ENCODE measurements around the gene TWF2.

TWF2 gene

DNA sequence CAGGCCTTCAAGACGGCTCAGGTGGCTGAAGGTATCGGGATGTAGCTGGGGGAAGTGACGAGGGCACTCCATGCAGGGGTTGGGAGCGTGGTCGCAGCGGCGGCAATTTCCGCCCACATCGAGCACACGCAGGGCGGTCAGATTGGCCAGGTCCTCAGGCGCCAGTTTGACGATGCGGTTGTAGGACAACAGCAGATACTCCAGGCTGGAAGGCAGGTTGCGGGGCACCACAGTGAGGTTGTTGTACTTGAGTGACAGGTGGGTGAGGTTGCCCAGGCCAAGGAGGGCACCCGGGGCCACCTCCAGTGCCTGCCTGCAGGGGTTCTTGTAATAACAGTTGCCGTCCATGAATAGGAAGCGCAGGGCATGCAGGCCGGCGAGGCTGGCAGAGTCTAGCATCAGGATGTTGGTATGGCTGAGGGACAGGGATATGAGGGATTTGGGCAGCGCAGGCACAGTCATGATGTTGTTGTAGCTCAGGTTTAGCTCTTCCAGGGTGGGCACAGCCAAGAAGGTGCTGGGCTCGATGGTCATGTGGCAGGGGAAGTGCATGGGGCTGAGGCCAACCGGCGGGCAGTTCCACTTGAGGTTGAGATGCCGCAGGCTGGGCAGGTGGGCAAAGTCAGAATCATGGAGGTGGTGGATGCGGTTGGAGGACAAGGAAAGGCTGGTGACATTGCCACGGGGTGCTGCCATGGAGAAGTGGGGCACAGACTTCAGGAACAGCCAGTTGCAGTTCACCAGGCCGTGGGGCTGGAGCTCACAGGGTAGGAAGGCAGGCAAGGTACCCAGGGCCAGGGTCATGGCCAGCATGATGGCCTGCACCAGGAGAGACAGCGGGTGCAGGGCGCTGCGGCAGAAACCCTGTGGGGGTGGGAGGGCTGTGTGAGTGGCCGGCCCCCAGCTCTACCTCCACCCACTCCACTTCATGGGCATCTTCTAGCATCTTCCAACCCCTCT lies 15.2 kb downstream of the TWF2 start:
- no peak for DNase-seq (ENCODE audit: low read depth in 2 of 3, low spot score in 1 of 3)

DNA sequence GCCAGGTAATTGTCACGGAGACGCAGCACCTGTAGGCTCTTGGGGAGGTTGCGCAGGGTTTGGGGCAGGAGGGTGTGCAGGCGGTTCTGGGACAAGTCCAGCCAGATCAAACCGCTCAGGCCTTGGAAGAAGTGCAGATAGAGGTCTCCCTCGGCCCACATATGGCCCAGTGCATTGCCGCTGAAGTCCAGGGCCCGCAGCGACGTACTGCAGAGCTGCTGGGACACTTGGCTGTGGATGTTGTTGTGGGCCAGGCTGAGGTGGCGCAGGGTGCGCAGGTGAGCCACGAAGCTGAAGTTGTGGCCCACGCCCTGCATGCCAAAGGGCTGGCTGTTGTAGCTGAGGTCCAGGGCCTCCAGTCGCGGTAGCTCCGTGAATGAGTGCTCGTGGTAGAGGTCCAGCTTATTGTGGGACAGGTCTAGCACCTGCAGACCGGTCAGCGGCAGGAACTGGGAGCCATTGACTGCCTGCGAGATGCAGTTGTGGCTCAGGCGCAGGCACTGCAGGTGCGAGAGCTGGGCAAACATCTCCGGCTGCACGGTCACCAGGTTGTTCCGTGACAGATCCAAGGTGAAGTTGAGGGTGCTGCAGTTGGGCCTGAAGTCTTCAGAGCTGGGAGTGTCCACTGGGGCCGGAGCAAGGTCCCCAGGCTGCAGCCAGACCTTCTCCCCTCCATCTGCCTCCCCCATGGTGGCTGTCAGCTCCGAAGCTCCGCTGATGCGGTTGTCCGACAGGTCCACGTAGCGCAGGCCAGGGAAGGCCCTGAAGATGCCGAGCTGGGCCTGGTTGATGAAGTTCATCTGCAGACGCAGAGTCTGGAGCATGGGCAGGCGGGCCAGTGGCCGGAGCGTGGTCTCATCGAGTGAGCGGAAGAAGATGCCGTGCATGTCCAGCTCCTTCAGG lies 16.4 kb downstream of the TWF2 start:
- no peak for DNase-seq (ENCODE audit: low read depth in 2 of 3, low spot score in 1 of 3)

DNA sequence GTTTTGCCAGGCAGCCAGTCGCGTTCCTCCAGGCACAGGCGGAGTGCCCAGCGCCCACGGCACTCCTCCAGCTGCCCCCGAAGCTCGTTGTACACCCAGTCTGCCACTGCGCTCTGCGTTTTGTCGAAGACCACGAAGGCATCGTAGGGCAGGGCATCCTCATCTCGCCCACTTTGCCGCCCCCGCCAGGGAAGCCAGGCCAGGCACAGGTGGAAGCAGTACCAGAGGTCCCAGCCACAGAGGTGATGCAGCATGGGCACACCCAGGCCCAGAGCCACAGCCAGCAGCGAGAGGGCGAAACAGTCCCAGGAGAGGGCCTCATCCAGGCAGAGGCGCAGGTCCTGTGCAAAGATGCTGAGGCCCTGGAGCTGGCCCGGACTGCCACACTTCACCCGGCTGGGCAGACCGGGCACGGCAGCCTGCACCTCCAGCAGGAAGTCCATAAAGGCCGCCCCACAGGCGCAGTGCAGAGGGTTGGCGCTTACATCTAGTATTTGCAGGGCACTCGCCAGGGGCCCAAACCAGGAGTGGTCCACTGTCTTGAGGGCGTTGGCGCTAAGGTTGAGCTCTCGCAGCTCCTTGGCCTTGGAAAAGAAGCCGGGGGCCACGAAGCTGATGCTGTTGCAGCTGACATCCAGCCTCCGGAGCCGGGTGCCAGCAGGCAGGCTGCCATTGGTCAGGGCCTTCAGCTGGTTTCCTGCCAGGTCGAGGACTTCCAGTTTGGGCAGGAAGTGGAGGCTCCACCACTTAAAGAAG lies 17.2 kb downstream of the TWF2 start:
- no peak for DNase-seq (ENCODE audit: low read depth in 2 of 3, low spot score in 1 of 3)

DNA sequence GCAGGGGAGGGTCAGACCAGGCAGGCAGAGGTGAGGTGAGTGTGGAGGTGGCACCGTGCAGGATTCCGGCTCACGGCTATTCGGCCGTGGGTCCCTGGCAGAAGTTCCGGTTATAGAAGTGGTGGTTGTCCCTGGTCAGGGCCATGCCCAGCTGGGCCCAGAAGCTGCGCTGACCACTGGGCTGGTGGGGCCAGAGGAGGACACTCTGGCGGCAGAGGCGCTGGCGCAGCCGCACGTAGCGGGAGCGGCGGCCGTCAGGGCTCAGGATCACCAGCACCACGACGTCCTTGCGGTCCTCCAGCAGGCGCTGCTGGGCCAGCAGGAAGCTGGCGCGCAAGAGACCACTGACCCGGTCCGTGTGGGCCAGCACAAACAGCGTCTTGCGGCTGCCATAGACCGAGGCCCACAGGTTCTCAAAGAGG lies 17.8 kb downstream of the TWF2 start:
- no peak for DNase-seq (ENCODE audit: low read depth in 2 of 3, low spot score in 1 of 3)

DNA sequence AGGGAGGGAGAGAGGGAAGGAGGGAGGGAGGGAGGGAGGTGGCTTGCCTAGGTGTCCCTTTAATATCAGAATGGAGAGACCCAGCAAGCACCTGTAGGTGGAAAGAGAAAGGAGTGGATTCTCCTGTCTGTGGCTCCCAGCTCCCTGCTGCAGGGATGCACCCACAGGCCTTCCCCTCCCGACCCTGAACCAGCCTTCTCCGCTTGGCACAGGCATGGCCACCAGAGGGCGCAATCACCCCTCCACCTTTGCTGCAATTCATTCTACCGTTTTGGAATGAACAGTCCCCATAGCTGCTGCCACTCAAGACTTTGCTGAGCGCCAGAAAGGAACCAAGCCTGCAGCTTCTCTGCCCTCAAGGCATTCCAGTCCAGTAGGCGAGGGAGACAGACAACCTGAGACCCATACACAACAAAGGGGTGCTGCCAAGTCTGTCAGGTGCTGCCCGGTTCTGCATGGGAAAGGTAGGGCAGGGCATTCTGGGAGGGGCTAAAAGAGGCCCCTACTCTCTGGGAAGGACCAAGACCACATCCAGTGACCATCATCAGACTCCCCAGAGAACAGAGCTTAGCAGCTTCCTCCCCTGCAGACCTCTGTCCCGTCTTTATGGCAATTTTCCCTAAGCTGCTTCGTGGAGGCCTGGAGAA lies 18.5 kb downstream of the TWF2 start:
- DNase-seq (ENCODE audit: low read depth in 2 of 3, low spot score in 1 of 3), result peak; percentile 84 to 94 (median 86)

DNA sequence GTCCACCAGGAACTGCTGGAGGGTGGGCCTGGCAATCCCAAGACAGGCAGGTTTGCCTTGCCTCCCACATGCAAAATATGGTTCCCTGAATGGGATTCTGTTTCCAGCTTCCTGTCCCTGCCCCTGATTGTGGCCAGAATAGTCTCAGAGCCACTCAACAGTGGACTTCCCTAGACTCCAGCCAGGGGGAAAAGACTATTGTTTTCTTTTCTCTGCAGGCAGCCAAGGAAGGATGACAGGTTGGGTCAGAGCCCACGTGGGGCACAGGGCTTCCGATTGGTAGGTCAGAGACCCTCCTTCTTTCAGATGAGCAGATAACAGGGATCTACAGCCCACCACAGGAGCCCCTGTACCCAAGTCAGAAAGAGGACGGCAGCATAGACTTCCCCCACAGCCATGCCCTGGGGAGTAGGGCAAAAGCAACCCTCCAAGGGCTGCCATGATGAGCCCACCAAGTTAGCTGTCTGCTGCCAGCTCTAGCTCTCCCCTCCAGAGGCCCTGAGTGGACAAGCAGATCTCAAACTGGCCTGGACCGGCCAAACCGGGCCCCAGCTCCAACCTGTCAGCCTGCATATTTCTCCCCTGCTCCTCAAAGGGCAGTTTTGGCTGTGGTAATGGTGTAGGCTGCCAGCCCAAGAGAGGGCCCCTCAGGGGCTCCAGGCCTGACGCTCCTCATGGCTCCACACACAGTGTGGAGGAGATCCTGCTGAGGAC lies 19.9 kb downstream of the TWF2 start:
- DNase-seq (ENCODE audit: low read depth in 2 of 3, low spot score in 1 of 3), result no peak

DNA sequence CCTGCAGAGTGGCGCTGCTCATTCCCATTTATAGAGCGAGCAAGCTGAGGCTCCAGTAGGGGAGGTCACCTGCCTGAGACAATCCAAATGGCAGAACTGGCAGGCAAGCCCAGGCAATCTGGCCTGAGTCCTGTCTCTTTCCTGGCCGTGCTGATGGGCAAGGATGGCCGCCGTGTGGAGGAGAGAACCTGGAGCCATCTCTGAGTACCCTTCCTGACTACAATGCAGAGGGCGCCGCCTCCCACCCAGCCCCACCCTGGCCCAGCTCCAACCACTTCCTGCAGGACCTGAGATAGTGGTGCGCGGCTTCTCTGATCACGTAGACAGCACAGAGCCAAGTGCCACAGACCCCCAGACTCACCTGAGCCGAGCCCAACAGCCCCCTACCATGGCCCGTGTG lies 20.5 kb downstream of the TWF2 start:
- DNase-seq (ENCODE audit: low read depth in 2 of 3, low spot score in 1 of 3), result no peak

DNA sequence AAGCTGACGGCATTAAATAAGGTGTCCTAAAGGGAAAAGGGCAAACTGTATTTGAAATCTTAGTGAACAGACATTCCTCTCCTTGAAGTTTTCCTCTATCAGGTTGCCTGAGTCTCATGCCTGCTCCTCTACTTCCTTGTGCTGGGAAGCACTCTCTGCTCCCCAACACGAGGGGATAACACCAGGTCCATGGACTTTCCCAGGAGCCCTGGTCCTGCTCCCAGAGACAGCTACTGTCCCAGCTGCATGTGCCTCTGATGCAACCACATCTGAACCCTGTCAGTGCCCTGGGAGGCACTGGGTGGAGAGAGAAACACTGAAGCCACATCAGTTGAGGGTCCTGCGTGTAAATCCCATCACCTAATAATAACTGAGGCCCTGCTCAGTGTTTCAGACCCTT lies 20.9 kb downstream of the TWF2 start:
- DNase-seq (ENCODE audit: low read depth in 2 of 3, low spot score in 1 of 3), result no peak

DNA sequence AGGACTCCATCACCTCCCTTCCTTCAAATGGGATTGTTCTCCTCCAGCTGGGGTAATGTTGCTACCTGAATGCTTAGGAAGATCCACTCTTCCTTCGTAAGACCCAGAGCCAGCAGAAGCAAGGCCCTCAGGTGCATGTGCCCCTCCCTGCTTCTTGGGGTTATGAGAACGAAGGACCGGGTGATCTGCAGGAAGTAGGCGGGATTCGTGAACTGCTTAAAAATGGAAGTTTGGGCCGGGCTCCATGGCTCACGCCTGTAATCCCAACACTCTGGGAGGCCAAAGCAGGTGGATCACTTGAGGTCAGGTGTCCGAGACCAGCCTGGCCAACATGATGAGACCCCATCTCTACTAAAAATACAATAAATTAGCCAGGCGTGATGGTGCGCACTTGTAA lies 21.6 kb downstream of the TWF2 start:
- DNase-seq (ENCODE audit: low read depth in 2 of 3, low spot score in 1 of 3), result no peak

DNA sequence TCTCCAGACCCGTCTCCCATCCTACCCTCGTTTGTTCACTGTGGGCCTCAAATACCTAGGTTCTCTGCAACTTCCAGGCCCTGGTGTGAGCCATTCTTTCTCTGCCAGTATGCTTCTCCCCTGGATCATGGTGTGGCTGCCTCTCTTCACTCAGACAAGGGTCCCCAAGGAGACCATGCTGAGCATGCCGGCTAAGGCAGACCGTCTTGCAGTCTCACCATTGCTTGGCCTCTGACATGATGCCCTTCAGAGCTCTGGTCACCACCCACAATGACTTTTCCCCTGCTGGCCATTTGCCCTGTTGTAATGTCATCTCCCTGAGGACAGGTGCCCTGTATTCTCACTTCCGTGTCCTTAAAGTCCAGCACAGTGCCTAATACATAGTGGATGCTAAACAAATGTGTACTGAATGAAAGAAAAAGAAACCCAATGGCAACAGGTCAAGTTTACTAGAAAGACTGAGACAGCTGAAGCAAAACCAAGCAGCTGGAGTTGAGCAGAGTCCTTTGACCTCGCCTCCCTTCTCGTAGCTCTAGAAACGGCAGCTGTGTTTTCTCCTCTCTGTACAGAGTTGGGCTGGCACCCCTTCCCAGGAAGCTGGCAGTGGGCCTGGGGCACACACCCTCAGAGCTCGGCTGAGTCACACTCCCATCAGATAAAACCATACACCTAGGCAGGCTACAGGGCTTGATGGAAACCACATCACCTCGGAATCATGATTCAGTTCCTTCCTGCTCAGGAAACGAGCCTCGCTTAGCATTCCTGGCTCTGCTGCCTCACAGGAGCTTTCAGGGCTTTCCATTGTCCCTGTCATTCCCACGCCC lies 22.2 kb downstream of the TWF2 start:
- DNase-seq (ENCODE audit: low read depth in 2 of 3, low spot score in 1 of 3), result no peak

DNA sequence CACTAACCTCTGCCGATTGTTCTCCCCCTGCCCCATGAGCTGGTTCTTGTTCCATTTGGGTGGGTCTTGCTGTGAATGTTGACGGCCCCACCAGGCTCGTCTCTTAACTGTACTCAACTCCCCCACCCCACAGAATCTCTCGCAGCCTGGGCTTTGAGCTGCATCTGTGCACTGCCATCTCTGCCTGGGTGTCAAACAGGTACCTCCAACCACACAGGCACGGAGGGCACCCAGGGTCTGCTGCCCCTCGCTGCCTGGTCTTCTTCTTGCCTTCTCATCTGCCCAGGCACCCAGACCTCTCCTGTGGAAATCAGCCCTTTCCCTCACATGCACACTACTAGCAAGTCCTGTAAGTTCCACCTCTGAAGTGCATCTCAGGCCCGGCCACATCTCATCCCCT lies 23.6 kb downstream of the TWF2 start:
- DNase-seq (ENCODE audit: low read depth in 2 of 3, low spot score in 1 of 3), result no peak

DNA sequence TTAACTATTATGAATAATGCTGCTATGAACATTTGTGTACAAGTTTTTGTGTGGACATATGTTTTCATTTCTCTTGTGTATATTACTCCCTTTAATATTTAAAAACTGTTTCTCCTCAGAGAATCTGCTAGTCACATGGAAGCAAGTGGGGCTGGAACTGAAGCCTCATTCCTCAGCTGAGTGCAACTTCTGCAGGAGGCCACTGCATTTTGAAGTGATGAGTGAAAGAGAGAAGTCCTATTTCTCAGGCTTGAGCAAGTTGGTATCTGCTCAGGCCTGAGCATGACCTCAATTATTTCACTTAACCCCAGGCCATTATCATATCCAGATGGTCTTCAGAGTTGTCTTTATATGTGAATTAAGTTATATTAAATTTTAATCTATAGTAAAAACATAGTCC lies 25.1 kb downstream of the TWF2 start:
- no peak for DNase-seq (ENCODE audit: low read depth in 2 of 3, low spot score in 1 of 3)

DNA sequence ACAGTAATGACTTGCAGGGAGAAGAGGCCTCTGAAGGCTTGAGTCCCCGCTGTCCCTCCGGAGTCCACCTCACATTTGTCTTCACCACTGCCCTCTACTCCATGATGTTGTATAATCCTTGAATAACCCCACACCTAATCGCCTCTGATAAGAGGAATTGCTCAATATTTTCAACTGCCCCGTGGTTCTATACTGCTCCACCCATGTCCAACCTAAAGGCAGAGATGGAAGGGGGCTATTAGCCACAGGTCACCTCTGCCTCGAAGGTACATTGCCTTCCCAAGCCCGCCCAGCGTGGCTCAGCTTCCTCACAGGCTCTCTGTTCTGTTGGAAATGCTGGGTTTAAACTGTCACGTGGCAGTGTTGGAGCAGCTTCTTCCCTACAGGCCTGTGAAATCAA lies 26.0 kb downstream of the TWF2 start:
- DNase-seq (ENCODE audit: low read depth in 2 of 3, low spot score in 1 of 3), result no peak

DNA sequence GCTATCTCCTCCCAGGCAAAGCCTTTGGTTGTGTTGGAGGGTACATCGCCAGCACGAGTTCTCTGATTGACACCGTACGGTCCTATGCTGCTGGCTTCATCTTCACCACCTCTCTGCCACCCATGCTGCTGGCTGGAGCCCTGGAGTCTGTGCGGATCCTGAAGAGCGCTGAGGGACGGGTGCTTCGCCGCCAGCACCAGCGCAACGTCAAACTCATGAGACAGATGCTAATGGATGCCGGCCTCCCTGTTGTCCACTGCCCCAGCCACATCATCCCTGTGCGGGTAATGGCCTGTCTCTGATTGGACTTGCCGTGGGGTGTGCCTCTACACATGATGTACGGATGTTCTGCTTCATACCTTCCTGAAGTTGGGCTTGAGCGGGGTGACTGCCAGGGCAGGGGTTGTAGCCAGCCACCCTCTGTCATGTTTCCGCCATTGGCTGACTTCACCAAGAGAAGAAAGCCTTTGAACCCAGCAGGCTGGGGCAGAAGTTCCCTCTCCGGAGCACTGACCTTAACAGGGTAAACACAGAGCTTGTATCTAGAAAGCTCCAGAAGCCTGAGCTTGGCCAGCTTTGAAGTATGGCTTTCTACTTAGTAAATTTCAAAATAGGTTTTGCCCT lies 27.6 kb downstream of the TWF2 start:
- DNase-seq (ENCODE audit: low read depth in 2 of 3, low spot score in 1 of 3), result no peak

DNA sequence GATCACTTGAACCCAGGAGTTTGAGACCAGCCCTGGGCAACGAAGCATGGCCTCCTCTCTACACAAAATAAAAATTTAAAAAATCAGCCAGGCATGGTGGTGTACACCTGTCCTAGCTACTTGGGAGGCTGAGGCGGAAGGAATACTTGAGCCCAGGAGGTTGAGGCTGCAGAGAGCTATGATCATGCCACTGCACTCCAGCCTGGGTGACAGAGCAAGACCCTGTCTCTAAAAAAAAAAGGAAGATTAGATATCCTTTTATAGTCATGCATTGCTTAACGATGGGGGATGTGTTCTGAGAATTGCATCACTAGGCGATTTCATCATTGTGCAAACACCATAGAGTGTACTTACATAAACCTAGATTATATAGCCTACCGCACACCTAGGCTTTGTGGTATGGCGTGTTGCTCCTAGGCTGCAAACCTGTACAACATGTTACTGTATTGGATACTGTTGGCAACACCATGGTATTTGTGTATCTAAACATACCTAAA lies 28.4 kb downstream of the TWF2 start:
- DNase-seq (ENCODE audit: low read depth in 2 of 3, low spot score in 1 of 3), result no peak

DNA sequence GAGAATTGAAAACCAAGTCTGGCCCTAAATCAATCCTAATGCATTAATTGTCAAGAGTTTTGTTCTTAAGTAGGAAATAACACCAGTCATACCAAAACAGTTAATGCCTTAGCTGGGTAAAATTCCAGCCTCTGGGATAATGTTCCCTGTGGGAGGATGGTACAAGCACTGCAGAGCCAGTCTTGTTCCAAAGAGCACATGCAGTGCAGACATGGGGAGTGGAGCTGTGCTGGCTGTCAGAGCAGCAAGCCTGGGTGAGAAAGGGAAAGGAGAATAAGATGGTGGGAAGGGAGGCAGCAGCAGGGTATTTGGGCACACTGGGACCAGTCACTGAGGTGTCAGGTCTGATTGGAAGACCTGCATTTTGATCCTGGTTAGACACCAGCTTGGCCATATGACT lies 28.9 kb downstream of the TWF2 start:
- DNase-seq (ENCODE audit: low read depth in 2 of 3, low spot score in 1 of 3), result no peak

DNA sequence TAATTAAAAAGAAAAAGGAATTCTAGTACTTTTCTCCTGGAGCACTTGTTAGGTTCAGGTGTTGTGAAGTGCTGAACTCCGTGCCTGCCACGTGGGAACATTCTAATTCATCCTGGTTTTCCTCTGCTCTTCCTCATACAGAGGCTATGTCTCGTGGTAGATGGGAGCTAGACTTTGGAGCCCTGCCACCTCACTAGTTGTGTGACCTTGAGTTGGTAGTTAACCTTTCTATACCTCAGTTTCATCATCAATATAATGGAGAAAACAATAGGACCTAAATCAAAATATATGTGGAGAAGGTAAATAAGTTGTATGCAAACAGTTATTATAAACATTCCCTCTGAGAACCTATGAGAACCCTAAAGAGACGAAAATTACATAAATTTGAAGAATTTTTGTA lies 30.4 kb downstream of the TWF2 start:
- DNase-seq (ENCODE audit: low read depth in 2 of 3, low spot score in 1 of 3), result no peak

DNA sequence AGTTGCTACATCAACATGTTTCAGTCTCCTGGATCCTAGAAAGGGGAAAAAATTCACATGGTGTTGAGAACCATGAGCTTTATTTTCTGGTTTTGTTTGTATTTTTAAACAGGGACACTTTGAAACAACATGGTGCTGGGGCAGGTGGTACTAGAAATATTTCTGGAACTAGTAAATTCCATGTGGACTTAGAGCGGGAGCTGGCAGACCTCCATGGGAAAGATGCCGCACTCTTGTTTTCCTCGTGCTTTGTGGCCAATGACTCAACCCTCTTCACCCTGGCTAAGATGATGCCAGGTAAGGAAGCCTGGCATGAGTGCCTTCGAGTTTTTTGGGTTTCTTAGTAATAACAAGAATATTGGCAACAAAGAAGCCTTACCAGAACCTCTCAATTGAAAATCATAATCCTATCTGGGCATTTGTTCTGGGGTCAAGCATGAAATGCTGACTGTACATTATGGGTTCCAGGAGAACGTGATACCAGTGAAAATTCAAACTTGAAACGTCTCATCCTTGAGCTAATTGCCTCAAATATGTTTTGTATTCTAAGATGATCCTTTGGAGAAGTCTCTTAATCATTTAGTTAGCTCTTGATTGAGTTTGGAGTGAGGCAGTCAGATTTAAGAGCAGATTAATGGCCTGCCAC lies 33.1 kb downstream of the TWF2 start:
- DNase-seq (ENCODE audit: low read depth in 2 of 3, low spot score in 1 of 3), result no peak
